ENCODE results near the gene HCFC1R1. TPM values are rescaled to one million over a fixed set of nuclear protein-coding genes. Genes with fewer than 3 reads are reported as not detected.

Gene HCFC1R1
- polyA plus RNA-seq, 1 donor from 2014 or later = 19.0 TPM

DNA sequence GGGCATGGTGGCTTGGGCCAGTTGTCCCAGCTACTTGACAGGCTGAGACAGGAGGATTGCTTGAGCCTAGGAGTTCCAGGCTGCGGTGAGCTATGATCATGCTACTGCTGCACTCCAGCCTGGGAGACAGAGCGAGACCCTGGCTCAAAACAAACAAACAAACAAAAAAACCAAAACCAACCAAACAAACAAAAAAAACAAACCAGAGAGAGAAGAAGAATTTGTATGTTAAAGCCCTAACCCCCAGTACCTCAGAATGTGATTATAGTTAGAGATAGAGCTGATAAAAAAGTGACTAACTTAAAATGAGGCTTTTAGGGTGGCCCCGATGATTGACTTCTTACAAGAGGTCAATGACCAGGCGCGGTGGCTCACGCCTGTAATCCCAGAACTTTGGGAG lies 21.0 kb upstream of the HCFC1R1 start:
- H3K79me2 ChIP-seq (replicated peaks; ENCODE audit: insufficient read depth, low read length) = no peaks in the 10 kb centered on the region
- H3K9me3 ChIP-seq (ENCODE audit: low read length) = no peaks in the 10 kb centered on the region
- H3K36me3 ChIP-seq (ENCODE audit: insufficient read depth, low read length) = no peaks in the 10 kb centered on the region
- no peak overlapping the region for H3K9ac ChIP-seq (ENCODE audit: low read length)
- H3K4me3 ChIP-seq (ENCODE audit: low read length) = no peak overlapping the region
- no peak overlapping the region for H3K4me2 ChIP-seq (ENCODE audit: low read length)
- peaks cover 80% of the 10 kb centered on the region for H3K27me3 ChIP-seq (ENCODE audit: insufficient read depth, low read depth, low read length)
- no peak overlapping the region for H3K27ac ChIP-seq (ENCODE audit: low read length)
- H3F3A ChIP-seq (ENCODE audit: insufficient read depth, low read length, poor library complexity, severe bottlenecking) = no peaks in the 10 kb centered on the region
- no peaks in the 10 kb centered on the region for H4K20me1 ChIP-seq (ENCODE audit: insufficient read depth)
- no peak overlapping the region for H2AFZ ChIP-seq (ENCODE audit: low read depth, low read length)
- H3K9me2 ChIP-seq (ENCODE audit: insufficient read depth, low read length) = no peaks in the 10 kb centered on the region
- TF ChIP-seq TAF1 (IDR thresholded peaks at IDR 0.05; ENCODE audit: low read depth) (no peak), EP300 (conservative IDR thresholded peaks at IDR 0.05; ENCODE audit: poor library complexity, severe bottlenecking) (no peak), POLR2AphosphoS5 (IDR thresholded peaks at IDR 0.05) (no peak), RAD21 (conservative IDR thresholded peaks at IDR 0.05) (no peak), SMC3 (conservative IDR thresholded peaks at IDR 0.05; ENCODE audit: poor library complexity) (no peak), EZH2 (IDR thresholded peaks at IDR 0.05; ENCODE audit: borderline replicate concordance, insufficient read depth, low read length, poor library complexity, severe bottlenecking) (no peak), MXI1 (conservative IDR thresholded peaks at IDR 0.05; ENCODE audit: poor library complexity, severe bottlenecking) (no peak)
- TF ChIP-seq, protein P1, sequence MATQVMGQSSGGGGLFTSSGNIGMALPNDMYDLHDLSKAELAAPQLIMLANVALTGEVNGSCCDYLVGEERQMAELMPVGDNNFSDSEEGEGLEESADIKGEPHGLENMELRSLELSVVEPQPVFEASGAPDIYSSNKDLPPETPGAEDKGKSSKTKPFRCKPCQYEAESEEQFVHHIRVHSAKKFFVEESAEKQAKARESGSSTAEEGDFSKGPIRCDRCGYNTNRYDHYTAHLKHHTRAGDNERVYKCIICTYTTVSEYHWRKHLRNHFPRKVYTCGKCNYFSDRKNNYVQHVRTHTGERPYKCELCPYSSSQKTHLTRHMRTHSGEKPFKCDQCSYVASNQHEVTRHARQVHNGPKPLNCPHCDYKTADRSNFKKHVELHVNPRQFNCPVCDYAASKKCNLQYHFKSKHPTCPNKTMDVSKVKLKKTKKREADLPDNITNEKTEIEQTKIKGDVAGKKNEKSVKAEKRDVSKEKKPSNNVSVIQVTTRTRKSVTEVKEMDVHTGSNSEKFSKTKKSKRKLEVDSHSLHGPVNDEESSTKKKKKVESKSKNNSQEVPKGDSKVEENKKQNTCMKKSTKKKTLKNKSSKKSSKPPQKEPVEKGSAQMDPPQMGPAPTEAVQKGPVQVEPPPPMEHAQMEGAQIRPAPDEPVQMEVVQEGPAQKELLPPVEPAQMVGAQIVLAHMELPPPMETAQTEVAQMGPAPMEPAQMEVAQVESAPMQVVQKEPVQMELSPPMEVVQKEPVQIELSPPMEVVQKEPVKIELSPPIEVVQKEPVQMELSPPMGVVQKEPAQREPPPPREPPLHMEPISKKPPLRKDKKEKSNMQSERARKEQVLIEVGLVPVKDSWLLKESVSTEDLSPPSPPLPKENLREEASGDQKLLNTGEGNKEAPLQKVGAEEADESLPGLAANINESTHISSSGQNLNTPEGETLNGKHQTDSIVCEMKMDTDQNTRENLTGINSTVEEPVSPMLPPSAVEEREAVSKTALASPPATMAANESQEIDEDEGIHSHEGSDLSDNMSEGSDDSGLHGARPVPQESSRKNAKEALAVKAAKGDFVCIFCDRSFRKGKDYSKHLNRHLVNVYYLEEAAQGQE (IDR thresholded peaks at IDR 0.05; ENCODE audit: borderline replicate concordance) = no peak
- TF ChIP-seq, protein P2, sequence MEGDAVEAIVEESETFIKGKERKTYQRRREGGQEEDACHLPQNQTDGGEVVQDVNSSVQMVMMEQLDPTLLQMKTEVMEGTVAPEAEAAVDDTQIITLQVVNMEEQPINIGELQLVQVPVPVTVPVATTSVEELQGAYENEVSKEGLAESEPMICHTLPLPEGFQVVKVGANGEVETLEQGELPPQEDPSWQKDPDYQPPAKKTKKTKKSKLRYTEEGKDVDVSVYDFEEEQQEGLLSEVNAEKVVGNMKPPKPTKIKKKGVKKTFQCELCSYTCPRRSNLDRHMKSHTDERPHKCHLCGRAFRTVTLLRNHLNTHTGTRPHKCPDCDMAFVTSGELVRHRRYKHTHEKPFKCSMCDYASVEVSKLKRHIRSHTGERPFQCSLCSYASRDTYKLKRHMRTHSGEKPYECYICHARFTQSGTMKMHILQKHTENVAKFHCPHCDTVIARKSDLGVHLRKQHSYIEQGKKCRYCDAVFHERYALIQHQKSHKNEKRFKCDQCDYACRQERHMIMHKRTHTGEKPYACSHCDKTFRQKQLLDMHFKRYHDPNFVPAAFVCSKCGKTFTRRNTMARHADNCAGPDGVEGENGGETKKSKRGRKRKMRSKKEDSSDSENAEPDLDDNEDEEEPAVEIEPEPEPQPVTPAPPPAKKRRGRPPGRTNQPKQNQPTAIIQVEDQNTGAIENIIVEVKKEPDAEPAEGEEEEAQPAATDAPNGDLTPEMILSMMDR (IDR thresholded peaks at IDR 0.05; ENCODE audit: poor library complexity, severe bottlenecking) = no peak

DNA sequence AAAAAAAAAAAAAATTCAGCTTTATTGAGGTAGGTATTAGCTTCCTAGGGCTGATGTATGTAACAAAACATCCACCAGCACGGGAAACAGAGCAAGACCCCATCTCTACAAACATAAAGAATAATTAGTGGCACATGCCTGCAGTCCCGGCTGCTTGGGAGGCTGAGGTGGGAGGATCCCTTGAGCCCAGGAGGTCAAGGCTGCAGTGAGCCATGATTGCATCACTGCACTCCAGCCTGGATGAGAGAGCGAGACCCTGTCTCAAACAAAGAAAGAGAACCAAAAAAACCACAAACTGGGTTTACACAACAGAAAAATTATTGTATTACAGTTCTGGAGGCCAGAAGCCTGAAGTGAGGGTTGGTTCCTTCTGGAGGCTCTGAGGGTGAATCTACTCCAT lies 18.6 kb upstream of the HCFC1R1 start:
- Histone ChIP-seq H3K4me2 (ENCODE audit: low read length) (no peak overlapping the region), H3K4me3 (ENCODE audit: low read length) (no peak overlapping the region), H3F3A (ENCODE audit: insufficient read depth, low read length, poor library complexity, severe bottlenecking) (no peaks in the 10 kb centered on the region), H3K9ac (ENCODE audit: low read length) (no peak overlapping the region), H4K20me1 (ENCODE audit: insufficient read depth) (no peaks in the 10 kb centered on the region), H3K79me2 (replicated peaks; ENCODE audit: insufficient read depth, low read length) (no peaks in the 10 kb centered on the region), H3K27ac (ENCODE audit: low read length) (no peak overlapping the region), H3K36me3 (ENCODE audit: insufficient read depth, low read length) (no peaks in the 10 kb centered on the region), H2AFZ (ENCODE audit: low read depth, low read length) (no peak overlapping the region), H3K9me3 (ENCODE audit: low read length) (no peaks in the 10 kb centered on the region), H3K9me2 (ENCODE audit: insufficient read depth, low read length) (no peaks in the 10 kb centered on the region), H3K27me3 (ENCODE audit: insufficient read depth, low read depth, low read length) (peaks cover 79% of the 10 kb centered on the region)
- TF ChIP-seq EZH2 (IDR thresholded peaks at IDR 0.05; ENCODE audit: borderline replicate concordance, insufficient read depth, low read length, poor library complexity, severe bottlenecking) (no peak), SMC3 (conservative IDR thresholded peaks at IDR 0.05; ENCODE audit: poor library complexity) (no peak), TAF1 (IDR thresholded peaks at IDR 0.05; ENCODE audit: low read depth) (no peak), MXI1 (conservative IDR thresholded peaks at IDR 0.05; ENCODE audit: poor library complexity, severe bottlenecking) (no peak), POLR2AphosphoS5 (IDR thresholded peaks at IDR 0.05) (no peak), RAD21 (conservative IDR thresholded peaks at IDR 0.05) (no peak), EP300 (conservative IDR thresholded peaks at IDR 0.05; ENCODE audit: poor library complexity, severe bottlenecking) (no peak)
- TF ChIP-seq, protein P2 (IDR thresholded peaks at IDR 0.05; ENCODE audit: poor library complexity, severe bottlenecking) = no peak
- TF ChIP-seq, protein P1 (IDR thresholded peaks at IDR 0.05; ENCODE audit: borderline replicate concordance) = no peak
